Osteoblast (primary cell): ENCODE data around the gene TMEM108. TPM values are rescaled to one million over a fixed set of nuclear protein-coding genes. Genes with fewer than 3 reads are reported as not detected.

Source experiments
- DNase-seq: peaks from one replicate; pipeline ENCODE4 v3.0.0; 2011; ENCODE audit warnings: low spot score, mixed read lengths; ENCODE audit not compliant: insufficient read length; ENCODE audit errors: missing footprints
- H2AFZ ChIP-seq: 2 replicates; pipeline ENCODE4 v1.6.0; 2011; ENCODE audit warnings: mild to moderate bottlenecking, low read length
- H3K27ac ChIP-seq: 2 replicates; pipeline ENCODE4 v1.5.1; 2011; ENCODE audit warnings: mild to moderate bottlenecking, low read depth, low read length, moderate library complexity
- H3K27me3 ChIP-seq: 2 replicates; pipeline ENCODE4 v1.6.0; 2012; ENCODE audit warnings: mild to moderate bottlenecking, control low read depth, inconsistent platforms, low read length, moderate library complexity; ENCODE audit not compliant: insufficient read depth
- H3K36me3 ChIP-seq: 2 replicates; pipeline ENCODE4 v1.5.1; 2011; ENCODE audit warnings: mild to moderate bottlenecking, low read length, control low read depth, moderate library complexity; ENCODE audit not compliant: insufficient read depth
- H3K4me1 ChIP-seq: 2 replicates; pipeline ENCODE4 v1.5.1; 2011; ENCODE audit warnings: mild to moderate bottlenecking, low read length, control low read depth, moderate library complexity; ENCODE audit not compliant: insufficient read depth
- H3K4me2 ChIP-seq: 2 replicates; pipeline ENCODE4 v1.6.0; 2011; ENCODE audit warnings: mild to moderate bottlenecking, low read length; ENCODE audit not compliant: insufficient read depth
- H3K4me3 ChIP-seq: fragments of 200-600 bp; sonication (generic); 3 replicates; pipeline ENCODE4 v1.5.1; 2012; ENCODE audit warnings: mild to moderate bottlenecking, low read length, inconsistent platforms; ENCODE audit not compliant: insufficient read depth
- H3K79me2 ChIP-seq: 2 replicates; pipeline ENCODE4 v1.6.0; 2012; ENCODE audit warnings: mild to moderate bottlenecking, low read length, control low read depth, inconsistent platforms; ENCODE audit not compliant: insufficient read depth
- H3K9me3 ChIP-seq: 2 replicates; pipeline ENCODE4 v1.5.1; 2011; ENCODE audit warnings: low read depth, low read length, control low read depth
- H4K20me1 ChIP-seq: 2 replicates; pipeline ENCODE4 v1.6.0; 2012; ENCODE audit warnings: mild to moderate bottlenecking, low read length, control low read depth; ENCODE audit not compliant: insufficient read depth
- total RNA-seq: library from RNA; depleted of rRNA; stranded (reverse); fragments of >200 nt; gene quantifications from 2 replicates; pipeline ENCODE4 v1.2.3, GENCODE V29; 2012
- TF ChIP-seq, protein P1 (sequence below): IDR thresholded peaks from 2 replicates; pipeline ENCODE4 v1.5.1; 2011; ENCODE audit warnings: mild to moderate bottlenecking, low read depth, low read length, moderate library complexity; ENCODE audit errors: extremely low read depth

The TMEM108 gene
- total RNA-seq, 1 donor = 0.36 TPM

DNA sequence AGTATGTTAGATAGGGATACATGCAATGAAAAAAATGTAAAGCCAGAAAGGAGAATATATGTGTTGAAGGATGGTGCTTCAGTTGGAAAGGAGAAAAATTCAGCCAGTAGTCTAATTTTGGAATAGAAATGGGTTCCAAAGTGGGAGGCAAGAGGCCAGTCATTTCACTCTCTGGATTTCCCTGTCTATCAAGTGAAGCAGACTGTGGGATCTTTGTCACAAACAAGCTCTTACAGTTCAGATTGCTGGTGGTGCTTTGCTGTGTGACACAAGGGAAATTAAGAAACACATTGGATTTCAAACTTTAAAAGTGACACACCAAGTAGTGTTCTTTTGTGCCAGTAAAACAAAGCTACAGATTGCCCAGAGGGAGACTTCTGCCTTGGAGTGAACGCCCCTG lies 279.7 kb downstream of the TMEM108 start:
- H3K4me1 ChIP-seq = no peaks in the 10 kb centered on the region
- no peak for DNase-seq
- no peaks in the 10 kb centered on the region for H3K79me2 ChIP-seq
- TF ChIP-seq, protein P1, sequence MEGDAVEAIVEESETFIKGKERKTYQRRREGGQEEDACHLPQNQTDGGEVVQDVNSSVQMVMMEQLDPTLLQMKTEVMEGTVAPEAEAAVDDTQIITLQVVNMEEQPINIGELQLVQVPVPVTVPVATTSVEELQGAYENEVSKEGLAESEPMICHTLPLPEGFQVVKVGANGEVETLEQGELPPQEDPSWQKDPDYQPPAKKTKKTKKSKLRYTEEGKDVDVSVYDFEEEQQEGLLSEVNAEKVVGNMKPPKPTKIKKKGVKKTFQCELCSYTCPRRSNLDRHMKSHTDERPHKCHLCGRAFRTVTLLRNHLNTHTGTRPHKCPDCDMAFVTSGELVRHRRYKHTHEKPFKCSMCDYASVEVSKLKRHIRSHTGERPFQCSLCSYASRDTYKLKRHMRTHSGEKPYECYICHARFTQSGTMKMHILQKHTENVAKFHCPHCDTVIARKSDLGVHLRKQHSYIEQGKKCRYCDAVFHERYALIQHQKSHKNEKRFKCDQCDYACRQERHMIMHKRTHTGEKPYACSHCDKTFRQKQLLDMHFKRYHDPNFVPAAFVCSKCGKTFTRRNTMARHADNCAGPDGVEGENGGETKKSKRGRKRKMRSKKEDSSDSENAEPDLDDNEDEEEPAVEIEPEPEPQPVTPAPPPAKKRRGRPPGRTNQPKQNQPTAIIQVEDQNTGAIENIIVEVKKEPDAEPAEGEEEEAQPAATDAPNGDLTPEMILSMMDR = no peak
- no peaks in the 10 kb centered on the region for H3K36me3 ChIP-seq
- H3K9me3 ChIP-seq = no peaks in the 10 kb centered on the region
- H3K4me2 ChIP-seq = no peak overlapping the region
- no peaks in the 10 kb centered on the region for H4K20me1 ChIP-seq
- peaks cover 3% of the 10 kb centered on the region for H3K27me3 ChIP-seq
- H2AFZ ChIP-seq = no peak overlapping the region
- no peak overlapping the region for H3K4me3 ChIP-seq
- H3K27ac ChIP-seq = no peak overlapping the region

DNA sequence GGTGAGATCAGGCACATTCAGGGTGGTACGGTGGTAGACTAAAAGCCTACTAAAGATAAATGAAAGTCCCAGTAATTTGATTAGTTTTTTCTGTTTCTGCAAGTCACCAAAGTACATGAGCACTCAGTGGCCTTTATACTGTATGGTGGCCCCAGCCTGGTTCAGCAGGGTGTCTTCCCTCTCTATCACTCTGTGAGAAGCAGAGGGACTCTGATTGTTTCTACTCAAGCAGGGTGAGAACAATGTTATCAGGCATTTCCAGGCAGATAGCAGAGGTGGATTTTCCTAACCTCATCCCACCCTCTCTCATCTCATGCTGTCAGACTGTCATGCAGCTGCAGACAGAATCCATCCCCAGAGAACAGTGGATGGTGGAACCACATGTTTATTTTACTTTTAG lies 290.2 kb downstream of the TMEM108 start:
- H2AFZ ChIP-seq = no peak overlapping the region
- no peak overlapping the region for H3K4me3 ChIP-seq
- no peaks in the 10 kb centered on the region for H3K27me3 ChIP-seq
- H3K27ac ChIP-seq = no peak overlapping the region
- no peak for DNase-seq
- TF ChIP-seq, protein P1 = no peak
- H3K36me3 ChIP-seq = no peaks in the 10 kb centered on the region
- no peaks in the 10 kb centered on the region for H3K79me2 ChIP-seq
- H3K9me3 ChIP-seq = no peaks in the 10 kb centered on the region
- no peak overlapping the region for H3K4me2 ChIP-seq
- no peaks in the 10 kb centered on the region for H4K20me1 ChIP-seq
- no peaks in the 10 kb centered on the region for H3K4me1 ChIP-seq

DNA sequence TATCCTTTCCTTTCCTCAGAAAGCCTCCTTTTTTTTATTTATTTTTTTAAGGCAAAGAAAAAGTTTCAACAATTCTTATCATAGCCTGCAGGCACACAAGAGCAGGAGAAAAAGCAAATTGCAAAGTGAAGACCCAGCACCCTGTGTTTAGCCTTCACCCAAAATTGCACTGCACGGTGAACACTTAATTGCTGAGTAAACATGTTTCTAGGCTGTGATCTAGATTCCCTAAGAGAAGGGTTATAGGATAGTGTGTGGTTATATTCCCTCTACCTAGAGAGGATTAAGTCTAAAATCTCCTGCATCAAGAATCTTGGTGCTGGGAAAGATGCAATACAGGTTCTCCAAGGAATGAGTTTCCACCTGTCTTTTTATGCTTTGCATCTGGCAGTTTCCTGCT lies 291.4 kb downstream of the TMEM108 start:
- DNase-seq = no peak
- H3K4me1 ChIP-seq = no peaks in the 10 kb centered on the region
- no peak overlapping the region for H3K4me3 ChIP-seq
- no peak overlapping the region for H3K27ac ChIP-seq
- no peak overlapping the region for H3K4me2 ChIP-seq
- TF ChIP-seq, protein P1 = no peak
- H3K27me3 ChIP-seq = no peaks in the 10 kb centered on the region
- no peaks in the 10 kb centered on the region for H3K9me3 ChIP-seq
- H3K36me3 ChIP-seq = no peaks in the 10 kb centered on the region
- no peaks in the 10 kb centered on the region for H3K79me2 ChIP-seq
- H2AFZ ChIP-seq = no peak overlapping the region
- no peaks in the 10 kb centered on the region for H4K20me1 ChIP-seq

DNA sequence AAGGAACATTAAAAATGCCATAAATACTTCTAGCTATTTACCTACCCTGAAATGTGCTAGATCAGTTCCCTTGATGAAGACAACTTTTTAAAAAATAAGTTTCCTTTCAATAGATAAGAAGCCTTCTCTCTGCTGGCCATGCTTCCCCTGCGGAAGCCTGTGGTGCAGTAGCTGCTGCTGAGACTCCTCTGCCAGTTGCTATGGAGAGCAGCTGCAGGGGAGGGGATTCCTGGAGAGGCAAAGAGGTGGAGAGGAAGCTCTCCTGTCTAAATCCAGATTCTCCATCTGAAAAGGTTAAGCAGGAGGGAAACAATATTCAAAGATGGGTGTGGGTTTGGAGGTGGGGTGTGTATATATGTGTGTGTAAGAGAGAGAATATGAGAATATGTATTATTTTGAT lies 291.9 kb downstream of the TMEM108 start:
- TF ChIP-seq, protein P1 = no peak
- H3K4me3 ChIP-seq = no peak overlapping the region
- H3K36me3 ChIP-seq = no peaks in the 10 kb centered on the region
- H3K27me3 ChIP-seq = no peaks in the 10 kb centered on the region
- H4K20me1 ChIP-seq = no peaks in the 10 kb centered on the region
- H3K4me2 ChIP-seq = no peak overlapping the region
- DNase-seq = no peak
- no peak overlapping the region for H3K27ac ChIP-seq
- H3K79me2 ChIP-seq = no peaks in the 10 kb centered on the region
- H3K4me1 ChIP-seq = no peaks in the 10 kb centered on the region
- no peaks in the 10 kb centered on the region for H3K9me3 ChIP-seq
- H2AFZ ChIP-seq = no peak overlapping the region
